GM12872 (cell line): ENCODE measurements around the gene DNAJC24.

Experiments used
- TF ChIP-seq, protein P1 (sequence below): IDR thresholded peaks from 3 replicates; pipeline ENCODE4 v1.5.1; 2011; ENCODE audit warnings: low read depth, mild to moderate bottlenecking, low read length, moderate library complexity; ENCODE audit not compliant: insufficient read depth

DNAJC24 gene

DNA sequence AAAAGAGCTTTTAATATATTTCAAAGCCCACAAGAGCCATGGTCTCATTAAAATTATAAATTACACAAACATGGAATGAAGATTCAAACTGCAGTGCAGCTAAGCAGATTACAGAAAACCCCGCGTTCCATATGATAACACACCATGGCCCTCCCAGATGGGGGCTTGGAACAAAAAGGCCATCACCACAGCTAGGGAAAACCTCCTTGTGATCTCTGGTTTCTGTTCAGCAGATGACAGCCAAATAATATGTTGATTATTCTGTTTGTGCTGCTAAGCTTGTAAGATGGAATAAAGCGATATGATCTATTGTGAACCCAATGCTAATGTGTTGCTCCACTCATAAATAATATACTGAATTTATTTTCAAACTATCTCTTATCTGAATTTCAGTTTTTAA, 111.3 kb downstream of the DNAJC24 start:
- TF ChIP-seq, protein P1, sequence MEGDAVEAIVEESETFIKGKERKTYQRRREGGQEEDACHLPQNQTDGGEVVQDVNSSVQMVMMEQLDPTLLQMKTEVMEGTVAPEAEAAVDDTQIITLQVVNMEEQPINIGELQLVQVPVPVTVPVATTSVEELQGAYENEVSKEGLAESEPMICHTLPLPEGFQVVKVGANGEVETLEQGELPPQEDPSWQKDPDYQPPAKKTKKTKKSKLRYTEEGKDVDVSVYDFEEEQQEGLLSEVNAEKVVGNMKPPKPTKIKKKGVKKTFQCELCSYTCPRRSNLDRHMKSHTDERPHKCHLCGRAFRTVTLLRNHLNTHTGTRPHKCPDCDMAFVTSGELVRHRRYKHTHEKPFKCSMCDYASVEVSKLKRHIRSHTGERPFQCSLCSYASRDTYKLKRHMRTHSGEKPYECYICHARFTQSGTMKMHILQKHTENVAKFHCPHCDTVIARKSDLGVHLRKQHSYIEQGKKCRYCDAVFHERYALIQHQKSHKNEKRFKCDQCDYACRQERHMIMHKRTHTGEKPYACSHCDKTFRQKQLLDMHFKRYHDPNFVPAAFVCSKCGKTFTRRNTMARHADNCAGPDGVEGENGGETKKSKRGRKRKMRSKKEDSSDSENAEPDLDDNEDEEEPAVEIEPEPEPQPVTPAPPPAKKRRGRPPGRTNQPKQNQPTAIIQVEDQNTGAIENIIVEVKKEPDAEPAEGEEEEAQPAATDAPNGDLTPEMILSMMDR: no peak
